Stimulated activated CD8-positive, alpha-beta memory T cell treated with anti-CD3 and anti-CD28 coated beads, Interleukin-7, amount 100 ng/mL, for 4 hours (primary cell): ENCODE data around the gene MORN1.
A peak's percentile ranks its signal among the peaks of the same experiment; 100 is the strongest.

ENCODE experiments used
- DNase-seq, 2 donors: peaks; one replicate each; pipeline ENCODE4 v3.0.0-alpha.2; 2020; ENCODE audit warnings: low read depth in 2 of 2

MORN1 gene

GRCh38 chr1:2386636-2387611, 4.4 kb downstream of the MORN1 start:
- DNase-seq: no peak

- no peak for DNase-seq
Measured at GRCh38 chr1:2385606-2386280, 5.6 kb downstream of the MORN1 start.

DNA sequence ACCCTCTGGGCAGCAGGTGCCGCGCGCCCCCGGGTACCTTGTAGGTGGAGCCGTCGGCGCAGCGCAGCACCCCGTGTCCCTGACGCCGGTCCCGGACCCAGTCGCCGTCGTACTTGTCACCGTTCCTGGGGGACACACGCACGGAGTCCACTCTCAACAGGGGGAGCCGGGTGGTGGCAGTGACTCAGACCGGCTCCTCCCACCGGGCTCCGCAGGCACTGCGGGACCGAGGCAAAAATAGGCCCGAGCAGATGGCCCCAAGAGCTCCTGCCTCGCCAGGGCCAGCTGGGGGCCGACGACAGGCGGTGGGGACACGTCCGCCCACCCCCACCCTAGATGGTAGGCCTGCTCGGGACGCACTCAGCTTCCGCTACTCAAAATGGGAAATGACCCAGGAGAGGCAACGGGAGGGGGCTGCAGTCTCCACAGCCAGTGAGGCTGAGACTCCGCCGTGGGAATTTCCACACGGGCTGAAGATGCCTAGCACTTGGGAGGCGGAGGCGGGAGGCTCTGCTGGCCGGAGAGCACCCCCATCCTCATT, 6.3 kb downstream of the MORN1 start:
- DNase-seq: no peak

DNA sequence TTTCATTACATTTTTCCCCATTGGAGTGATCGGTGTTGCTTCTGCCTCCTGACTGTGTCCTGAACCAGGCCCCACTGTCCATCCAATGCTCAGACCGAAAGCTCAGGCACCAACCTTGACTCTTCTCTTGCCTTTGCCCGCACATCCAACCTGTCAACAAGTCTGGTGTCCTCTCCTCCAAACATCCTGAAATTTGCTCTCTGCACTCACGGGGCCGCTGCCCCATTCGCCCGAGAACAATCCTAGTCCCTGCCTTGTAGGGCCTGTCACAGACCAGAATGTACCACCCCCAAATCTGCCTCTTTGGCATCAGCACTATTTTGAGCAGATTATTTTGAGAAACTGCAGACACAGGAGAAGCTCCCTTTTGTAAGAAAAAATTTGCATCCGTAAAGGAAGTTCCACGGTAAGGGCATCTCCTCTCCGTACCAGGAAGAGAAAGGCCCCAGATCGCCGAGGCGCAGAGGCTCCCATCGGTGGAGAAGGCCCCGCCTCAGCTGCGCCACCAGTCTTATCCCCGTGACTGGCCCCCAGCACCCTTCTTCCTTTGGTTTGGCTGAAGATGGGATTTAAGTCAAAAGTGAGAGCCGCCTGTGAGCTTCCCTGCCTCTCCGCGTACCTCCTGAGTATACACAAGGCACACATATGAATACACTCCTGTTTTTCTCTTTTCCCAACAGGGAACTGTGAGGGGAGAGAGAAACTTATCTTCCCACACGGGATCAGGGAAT, 7.1 kb downstream of the MORN1 start:
- no peak for DNase-seq

GRCh38 chr1:2383576-2383975, 7.8 kb downstream of the MORN1 start:
- DNase-seq: no peak

GRCh38 chr1:2382621-2383361, 8.6 kb downstream of the MORN1 start:
- no peak for DNase-seq

DNA sequence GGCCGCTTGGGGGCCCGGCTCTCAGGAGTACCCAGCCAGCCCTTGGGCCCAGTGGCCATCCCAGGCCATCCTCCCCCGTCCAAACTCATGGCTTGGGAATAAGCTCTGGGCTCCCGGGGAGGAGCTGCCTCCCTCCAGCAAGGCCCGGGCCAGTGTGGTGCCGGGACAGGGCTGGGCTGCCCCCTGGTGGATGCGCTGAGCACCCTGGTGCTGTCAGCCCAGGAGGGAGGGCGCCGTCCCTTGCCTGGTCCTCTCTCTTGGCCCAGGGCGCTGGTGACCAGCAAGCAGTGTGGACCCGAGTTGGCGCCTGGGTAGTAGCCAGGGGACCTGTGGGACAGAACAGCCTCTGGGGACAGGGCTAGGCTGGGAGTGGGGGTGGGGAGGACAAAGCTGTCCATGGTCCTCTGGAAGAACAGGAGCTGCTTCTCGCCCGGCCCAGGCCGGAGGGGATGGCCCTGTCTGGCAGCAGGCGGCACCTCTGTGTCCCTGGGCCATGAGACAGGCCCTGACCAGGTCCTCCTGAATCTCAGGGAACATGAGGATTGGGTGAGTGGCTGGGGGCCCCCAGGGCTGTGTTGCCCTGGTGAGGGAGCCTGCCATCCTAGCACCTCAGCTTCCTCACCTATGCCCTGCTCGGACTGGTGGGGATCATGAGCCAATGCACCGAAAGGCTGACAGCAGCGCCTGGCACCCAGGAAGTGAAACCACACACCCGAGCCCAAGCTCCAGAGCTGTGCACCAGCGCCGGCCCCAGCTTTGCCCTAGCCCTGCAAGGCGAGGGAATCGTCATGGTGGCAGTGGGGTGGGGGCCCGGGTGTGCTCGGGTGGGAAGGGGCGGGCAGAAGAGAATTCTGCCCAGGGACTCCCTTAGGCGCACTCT, 9.4 kb downstream of the MORN1 start:
- DNase-seq: peak; percentile 41 to 60

DNA sequence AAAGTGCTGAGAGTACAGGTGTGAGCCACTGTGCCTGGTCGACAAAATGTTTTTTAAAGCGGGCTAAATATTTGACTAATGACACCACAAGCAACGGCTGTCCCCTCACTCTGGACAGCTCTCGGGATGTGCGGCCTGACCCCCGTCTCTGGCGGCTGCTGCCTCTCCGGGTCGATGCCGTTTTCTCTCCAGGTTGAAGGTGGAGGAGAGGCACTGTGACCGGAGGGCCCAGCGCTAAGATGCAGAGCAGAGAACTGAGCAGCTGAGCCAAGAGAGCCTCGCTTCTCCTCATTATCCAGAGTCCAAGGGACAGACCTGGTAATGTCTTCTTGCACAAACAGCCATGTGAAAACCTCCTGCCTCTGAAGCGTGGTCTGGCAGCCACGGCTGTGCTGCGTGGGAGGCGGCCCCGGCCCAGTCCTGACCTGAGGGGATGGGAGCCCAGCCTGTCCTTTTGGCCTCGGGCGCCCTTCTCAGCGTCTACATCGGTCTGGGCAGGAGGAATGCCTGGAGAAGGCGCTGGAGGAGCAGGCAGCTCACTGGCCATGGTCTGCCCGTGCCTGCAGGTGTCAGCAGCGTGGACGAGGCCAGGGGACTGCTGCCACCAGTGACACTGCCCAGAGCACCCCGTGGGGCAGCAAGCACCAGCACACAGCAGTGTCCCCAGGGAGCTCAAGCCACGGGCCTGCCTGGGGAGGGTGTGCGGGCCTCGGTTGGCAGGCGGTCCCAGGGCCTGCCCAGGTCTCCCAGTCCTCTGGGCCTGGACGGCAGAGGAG, 10.3 kb downstream of the MORN1 start:
- no peak for DNase-seq

- no peak for DNase-seq
Measured at GRCh38 chr1:2379733-2380404, 11.5 kb downstream of the MORN1 start.

DNA sequence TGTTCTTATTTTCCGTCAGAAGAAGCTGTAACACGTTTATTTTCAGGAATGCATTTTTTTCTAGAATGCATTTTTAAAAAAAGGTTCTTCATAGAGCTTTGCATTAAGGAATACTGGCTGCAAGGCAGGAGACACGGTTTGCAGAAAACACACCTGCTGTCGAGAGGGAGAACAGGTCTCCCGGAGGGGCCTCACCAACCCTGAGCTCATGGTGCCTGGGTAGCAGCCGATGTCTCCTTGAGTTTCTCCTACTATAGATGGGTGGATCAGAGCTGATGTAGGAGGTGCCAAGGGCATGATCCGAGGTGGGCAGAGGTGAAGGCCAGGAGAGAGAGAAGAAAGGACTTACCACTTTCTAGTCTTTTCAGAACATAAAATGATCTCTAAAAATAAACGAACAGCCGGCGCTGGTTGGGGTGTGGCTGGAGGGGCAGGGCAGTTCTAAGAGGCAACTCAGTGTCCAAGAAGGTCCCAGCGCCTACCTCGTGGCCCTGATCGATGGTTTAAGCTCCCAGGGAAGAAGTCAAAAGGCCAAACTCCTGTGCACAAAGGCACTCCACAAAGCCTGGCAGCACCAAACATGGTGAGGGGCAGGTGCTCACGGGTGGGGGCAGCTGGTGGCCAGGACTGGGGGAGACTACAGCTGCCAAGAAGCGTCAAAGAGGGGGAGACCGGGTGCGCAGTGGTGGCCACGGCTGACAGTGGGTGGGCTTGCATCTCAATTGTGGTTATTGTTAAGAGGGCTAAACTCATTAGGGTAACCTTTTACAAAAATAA, 12.2 kb downstream of the MORN1 start:
- no peak for DNase-seq

DNA sequence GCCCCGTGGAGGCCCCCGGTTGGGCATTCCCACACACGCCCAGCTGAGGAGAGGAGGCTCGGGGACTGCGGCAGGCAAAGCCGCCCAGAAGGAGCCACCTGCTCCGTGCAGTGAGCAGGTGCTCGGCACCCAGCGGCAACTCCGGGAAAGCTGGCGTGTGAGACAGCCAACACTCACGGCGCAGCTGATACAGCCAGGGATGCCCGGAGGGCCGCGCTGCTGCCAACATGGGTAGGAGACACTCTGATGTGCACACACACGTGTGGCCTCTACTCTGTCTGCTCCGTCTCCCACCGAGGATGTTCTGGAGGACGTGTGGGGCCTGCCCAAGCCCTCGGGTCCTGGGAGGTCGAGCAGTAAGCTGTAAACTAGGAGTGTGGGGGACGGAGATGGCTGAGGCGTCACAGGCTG, 12.9 kb downstream of the MORN1 start:
- no peak for DNase-seq

DNA sequence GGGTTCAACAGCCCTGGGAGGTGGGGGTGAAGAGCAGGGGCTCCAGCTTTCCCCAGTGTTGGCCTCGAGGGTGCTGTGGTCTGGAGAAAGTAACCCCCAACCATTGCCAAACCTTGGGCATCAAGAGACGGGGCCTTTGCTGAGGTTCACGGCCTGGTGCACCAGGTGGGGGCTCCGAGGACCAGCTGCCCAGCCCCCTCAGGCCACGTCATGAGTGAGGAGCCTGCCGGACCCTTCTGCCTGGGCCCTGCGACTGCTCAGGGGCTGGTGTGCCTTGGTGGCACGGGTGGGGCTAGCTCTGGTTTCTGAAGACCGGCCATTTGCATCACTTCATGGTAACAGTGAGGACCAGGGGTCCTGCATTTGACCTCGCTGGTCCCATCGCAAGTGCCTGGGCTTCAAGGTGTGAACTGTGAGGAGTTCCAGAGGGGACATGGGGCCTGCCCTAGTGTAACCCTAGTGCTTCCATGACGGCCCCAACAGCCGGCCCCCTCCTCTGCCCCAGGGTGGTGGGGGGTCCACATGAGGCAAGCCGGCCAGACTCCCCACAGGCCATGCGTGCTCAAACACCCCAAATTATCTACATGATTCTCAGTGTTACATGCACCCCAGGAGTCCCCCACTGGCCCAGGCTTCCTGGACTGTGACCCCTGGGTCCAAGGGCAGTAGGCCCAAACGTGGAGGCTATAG, 13.5 kb downstream of the MORN1 start:
- DNase-seq: no peak

GRCh38 chr1:2376931-2377672, 14.3 kb downstream of the MORN1 start:
- DNase-seq: no peak

- no peak for DNase-seq
Measured at GRCh38 chr1:2376261-2376741, 15.1 kb downstream of the MORN1 start.

- DNase-seq: no peak
Measured at GRCh38 chr1:2375923-2376260, 15.5 kb downstream of the MORN1 start.

- no peak for DNase-seq
Measured at GRCh38 chr1:2375246-2375922, 16.0 kb downstream of the MORN1 start.
